ENCODE data around the gene NOG.
A peak's percentile ranks its signal among the peaks of the same experiment; 100 is the strongest.

The NOG gene

DNA sequence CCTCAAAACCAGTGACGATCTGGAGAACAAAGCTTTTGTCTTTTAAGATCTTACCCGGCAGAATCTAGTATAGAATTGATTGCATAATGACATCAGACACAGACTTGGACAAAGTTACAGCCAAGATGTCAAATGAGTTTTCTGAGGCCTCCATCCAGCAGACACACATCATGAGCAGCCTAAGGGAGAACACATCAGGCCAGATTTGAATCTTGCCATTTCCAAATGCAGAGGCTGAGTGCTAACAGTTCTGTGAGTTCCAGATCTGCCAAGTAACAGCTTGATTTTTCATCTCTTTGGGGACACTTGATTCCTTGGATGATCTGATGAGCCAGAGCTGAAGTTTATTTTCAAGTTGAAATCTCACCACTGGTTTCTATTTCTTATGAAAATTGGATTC, 21.0 kb downstream of the NOG start:
- TF ChIP-seq, protein P1, sequence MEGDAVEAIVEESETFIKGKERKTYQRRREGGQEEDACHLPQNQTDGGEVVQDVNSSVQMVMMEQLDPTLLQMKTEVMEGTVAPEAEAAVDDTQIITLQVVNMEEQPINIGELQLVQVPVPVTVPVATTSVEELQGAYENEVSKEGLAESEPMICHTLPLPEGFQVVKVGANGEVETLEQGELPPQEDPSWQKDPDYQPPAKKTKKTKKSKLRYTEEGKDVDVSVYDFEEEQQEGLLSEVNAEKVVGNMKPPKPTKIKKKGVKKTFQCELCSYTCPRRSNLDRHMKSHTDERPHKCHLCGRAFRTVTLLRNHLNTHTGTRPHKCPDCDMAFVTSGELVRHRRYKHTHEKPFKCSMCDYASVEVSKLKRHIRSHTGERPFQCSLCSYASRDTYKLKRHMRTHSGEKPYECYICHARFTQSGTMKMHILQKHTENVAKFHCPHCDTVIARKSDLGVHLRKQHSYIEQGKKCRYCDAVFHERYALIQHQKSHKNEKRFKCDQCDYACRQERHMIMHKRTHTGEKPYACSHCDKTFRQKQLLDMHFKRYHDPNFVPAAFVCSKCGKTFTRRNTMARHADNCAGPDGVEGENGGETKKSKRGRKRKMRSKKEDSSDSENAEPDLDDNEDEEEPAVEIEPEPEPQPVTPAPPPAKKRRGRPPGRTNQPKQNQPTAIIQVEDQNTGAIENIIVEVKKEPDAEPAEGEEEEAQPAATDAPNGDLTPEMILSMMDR (IDR thresholded peaks at IDR 0.05; ENCODE audit: low read depth, low read length, missing control alignments): no peak
- Histone ChIP-seq H3K36me3 (replicated peaks) (no peaks in the 10 kb centered on the region), H3K27me3 (replicated peaks) (no peaks in the 10 kb centered on the region), H3K4me3 (ENCODE audit: low read depth, low read length) (no peak overlapping the region), H3K27ac (no peak overlapping the region)
- DNase-seq: no peak
- in situ Hi-C loops (cut with HindIII; ENCODE audit: low pct_ligation_motif_present, low sequenced_read_pairs): no loop called here

DNA sequence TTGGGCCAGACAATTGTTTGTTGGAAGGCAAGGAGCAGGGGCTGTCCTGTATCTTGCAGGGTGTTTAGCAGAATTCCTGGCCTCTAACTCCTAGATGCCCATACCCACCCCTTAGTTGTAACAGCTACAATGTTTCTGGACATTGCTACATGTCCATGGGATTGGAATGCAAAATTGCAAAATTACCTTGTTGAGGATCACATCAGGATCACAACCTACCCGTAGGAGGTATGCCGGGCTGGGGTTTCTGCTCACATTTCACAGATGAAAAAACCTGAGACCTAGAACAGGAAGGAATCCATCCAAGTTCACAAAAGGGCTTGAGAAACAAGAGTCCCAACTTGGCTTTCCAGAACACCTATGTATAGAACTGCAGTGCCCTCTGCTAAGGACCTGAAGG, 22.7 kb downstream of the NOG start:
- no peak overlapping the region for H3K27ac ChIP-seq
- H3K4me3 ChIP-seq (ENCODE audit: low read depth, low read length): no peak overlapping the region
- H3K36me3 ChIP-seq (replicated peaks): no peaks in the 10 kb centered on the region
- no peak for DNase-seq
- H3K27me3 ChIP-seq (replicated peaks): no peaks in the 10 kb centered on the region
- TF ChIP-seq, protein P1 (IDR thresholded peaks at IDR 0.05; ENCODE audit: low read depth, low read length, missing control alignments): no peak
- in situ Hi-C loops (cut with HindIII; ENCODE audit: low pct_ligation_motif_present, low sequenced_read_pairs): no loop called here

DNA sequence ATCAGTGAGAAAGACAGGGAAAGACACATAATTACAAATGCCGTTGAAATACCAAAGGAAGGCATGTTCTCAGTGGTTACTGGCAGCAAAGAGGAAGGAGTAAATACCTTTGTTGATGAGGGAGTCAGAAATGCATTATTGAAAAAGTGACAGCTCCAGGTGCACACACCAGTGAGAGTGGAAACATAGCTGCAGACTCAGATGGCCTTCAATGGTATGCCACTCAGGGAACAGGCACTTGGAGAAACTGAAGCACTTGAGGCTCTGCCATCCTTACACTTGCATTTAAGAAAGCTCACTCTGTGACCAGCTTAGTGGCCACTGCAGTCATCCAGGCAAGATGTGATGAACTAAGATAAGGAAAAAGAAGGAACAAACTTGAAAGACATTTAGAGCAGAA, 29.9 kb downstream of the NOG start:
- Histone ChIP-seq H3K36me3 (replicated peaks) (no peaks in the 10 kb centered on the region), H3K27me3 (replicated peaks) (no peaks in the 10 kb centered on the region), H3K27ac (no peak overlapping the region), H3K4me3 (ENCODE audit: low read depth, low read length) (no peak overlapping the region)
- in situ Hi-C loops (cut with HindIII; ENCODE audit: low pct_ligation_motif_present, low sequenced_read_pairs): no loop called here
- no peak for DNase-seq
- TF ChIP-seq, protein P1 (IDR thresholded peaks at IDR 0.05; ENCODE audit: low read depth, low read length, missing control alignments): no peak

DNA sequence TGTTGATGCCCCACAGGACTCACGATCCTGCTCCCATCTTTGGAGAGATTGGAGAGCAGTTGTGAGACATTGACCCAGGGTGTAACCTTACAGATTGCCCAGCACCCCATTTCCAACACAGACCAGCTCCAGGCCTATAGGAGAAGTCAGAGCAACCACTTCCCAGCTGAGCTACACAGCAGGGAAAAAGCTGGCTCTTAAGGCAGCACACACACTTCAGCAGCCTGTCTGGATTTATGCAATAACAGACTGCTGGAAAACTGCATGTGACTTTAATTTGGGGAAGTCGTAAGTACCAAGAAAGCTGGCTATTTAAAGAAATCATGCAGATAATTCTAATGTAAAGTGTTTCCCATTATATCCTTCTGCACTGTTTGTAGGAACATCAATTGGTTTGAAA, 30.8 kb downstream of the NOG start:
- no peaks in the 10 kb centered on the region for H3K36me3 ChIP-seq (replicated peaks)
- TF ChIP-seq, protein P1 (IDR thresholded peaks at IDR 0.05; ENCODE audit: low read depth, low read length, missing control alignments): no peak
- H3K27ac ChIP-seq: no peak overlapping the region
- no peak overlapping the region for H3K4me3 ChIP-seq (ENCODE audit: low read depth, low read length)
- no peaks in the 10 kb centered on the region for H3K27me3 ChIP-seq (replicated peaks)
- in situ Hi-C loops (cut with HindIII; ENCODE audit: low pct_ligation_motif_present, low sequenced_read_pairs): no loop called here
- no peak for DNase-seq

DNA sequence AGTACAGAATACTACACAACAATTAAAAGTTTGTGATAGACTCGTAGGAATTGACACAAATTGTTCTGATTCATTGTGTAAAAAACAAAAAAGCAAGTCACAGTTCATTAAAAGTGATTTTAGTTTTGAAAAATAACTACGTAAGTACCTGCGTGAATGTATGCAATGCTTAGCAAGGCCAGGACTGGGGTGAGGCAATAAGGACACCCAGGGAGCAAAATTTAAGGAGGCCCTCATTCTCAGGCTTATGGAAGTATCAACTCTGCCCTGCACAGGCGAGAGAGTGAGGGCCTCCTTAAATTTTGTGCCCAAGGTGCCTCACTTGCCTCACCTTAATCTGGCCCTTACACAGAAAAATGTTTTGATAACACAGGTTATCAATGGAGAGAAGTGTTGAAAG, 31.4 kb downstream of the NOG start:
- no peak overlapping the region for H3K4me3 ChIP-seq (ENCODE audit: low read depth, low read length)
- DNase-seq: no peak
- H3K36me3 ChIP-seq (replicated peaks): no peaks in the 10 kb centered on the region
- H3K27ac ChIP-seq: no peak overlapping the region
- H3K27me3 ChIP-seq (replicated peaks): no peaks in the 10 kb centered on the region
- TF ChIP-seq, protein P1 (IDR thresholded peaks at IDR 0.05; ENCODE audit: low read depth, low read length, missing control alignments): no peak
- in situ Hi-C loops (cut with HindIII; ENCODE audit: low pct_ligation_motif_present, low sequenced_read_pairs): no loop called here

DNA sequence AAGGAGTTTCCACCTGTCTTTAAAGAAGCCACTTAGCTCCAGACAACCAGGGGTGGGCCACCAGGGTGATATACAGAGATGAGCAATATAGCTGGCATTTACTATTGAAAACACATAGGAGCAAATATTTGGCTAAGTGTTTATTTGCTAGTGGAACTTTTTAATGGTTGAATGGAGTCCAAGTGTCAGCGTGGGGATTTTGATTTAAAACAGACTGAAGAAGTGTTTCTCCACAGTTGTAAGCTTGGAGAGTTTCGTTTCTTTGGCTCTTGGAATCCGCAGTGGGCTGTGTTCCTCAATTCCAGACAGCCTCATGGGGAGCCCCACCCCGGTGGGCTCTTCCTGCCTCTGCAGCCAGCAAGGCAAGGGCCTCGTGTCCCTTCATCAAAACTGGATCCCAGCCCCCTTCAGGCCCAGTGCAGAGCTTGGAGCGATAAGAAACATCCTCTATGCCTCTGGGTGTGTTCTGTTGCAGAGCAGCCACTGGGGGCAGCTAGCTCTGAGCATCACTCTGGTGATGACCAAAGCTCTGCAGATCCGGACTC, 36.1 kb downstream of the NOG start:
- Histone ChIP-seq H3K27me3 (replicated peaks) (no peaks in the 10 kb centered on the region), H3K27ac (no peak overlapping the region), H3K4me3 (ENCODE audit: low read depth, low read length) (no peak overlapping the region), H3K36me3 (replicated peaks) (no peaks in the 10 kb centered on the region)
- TF ChIP-seq, protein P1 (IDR thresholded peaks at IDR 0.05; ENCODE audit: low read depth, low read length, missing control alignments): peak; percentile 69
- in situ Hi-C loops (cut with HindIII; ENCODE audit: low pct_ligation_motif_present, low sequenced_read_pairs): no loop called here
- peak; percentile 11 for DNase-seq

Data from brain microvascular endothelial cell (primary cell).